Neutrophil (primary cell): ENCODE results near the gene PTX4.

Source experiments
- H3K27ac ChIP-seq: fragments of 200-600 bp; sonication (generic); 2 replicates; pipeline ENCODE4 v1.5.1; 2016; ENCODE audit warnings: mild to moderate bottlenecking, moderate library complexity
- H3K27me3 ChIP-seq: fragments of 200-600 bp; sonication (generic); 2 replicates; pipeline ENCODE4 v1.6.0; 2016; ENCODE audit warnings: mild to moderate bottlenecking
- H3K36me3 ChIP-seq: fragments of 200-600 bp; sonication (generic); 2 replicates; pipeline ENCODE4 v1.5.1; 2017
- H3K4me1 ChIP-seq, 2 experiments: fragments of 200-600 bp in 1 of 2; sonication (generic) in 1 of 2; 1 replicate in 1 of 2; 2 replicates in 1 of 2; pipeline versions ENCODE4 v1.5.1 to v1.6.1; 2013 to 2016; ENCODE audit warnings: low read depth in 1 of 2, low read length in 1 of 2, mild to moderate bottlenecking in 1 of 2, moderate library complexity in 1 of 2; ENCODE audit not compliant: control insufficient read depth in 1 of 2, insufficient read depth in 1 of 2
- H3K4me3 ChIP-seq, 2 experiments: fragments of 200-600 bp in 1 of 2; sonication (generic) in 1 of 2; 1 replicate in 1 of 2; 2 replicates in 1 of 2; pipeline ENCODE4 v1.5.1; 2013 to 2016; ENCODE audit warnings: low read depth in 1 of 2, low read length in 1 of 2, mild to moderate bottlenecking in 1 of 2, moderate library complexity in 1 of 2
- H3K9me3 ChIP-seq: fragments of 200-600 bp; sonication (generic); 2 replicates; pipeline ENCODE4 v1.5.1; 2016
- CTCF ChIP-seq: fragments of 200-600 bp; sonication (generic); IDR thresholded peaks from 2 replicates; pipeline ENCODE4 v1.5.1; 2016; ENCODE audit warnings: antibody characterized with exemption

The PTX4 gene

DNA sequence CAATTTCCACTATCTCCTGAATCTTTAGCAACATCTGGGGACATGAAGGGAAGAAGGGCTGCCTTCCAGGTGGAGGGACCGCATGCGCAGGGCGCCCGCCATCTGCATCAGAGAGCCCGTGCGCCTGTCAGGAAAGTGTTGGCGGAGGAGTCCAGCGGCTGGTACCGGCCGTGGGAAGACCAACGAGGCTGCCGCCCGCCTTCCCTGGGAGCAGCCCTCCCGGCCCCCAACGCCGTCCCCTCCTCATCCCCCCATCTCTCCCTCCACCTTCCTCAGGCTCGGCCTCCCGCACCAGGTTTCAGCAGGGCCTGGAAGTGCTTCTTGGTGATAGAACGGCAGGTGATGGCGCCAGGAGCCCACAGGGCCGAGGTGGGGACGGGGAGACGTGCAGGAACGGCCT is 22.7 kb downstream of the PTX4 start:
- Histone ChIP-seq H3K27ac (no peak overlapping the region), H3K36me3 (peaks cover 19% of the 10 kb centered on the region), H3K27me3 (no peaks in the 10 kb centered on the region), H3K4me3 (no peak overlapping the region), H3K9me3 (no peaks in the 10 kb centered on the region), H3K4me1 (peaks cover 19 to 20% of the 10 kb centered on the region in 2 experiments)
- no peak for TF ChIP-seq CTCF

- TF ChIP-seq CTCF: no peak
- no peaks in the 10 kb centered on the region for H3K27me3 ChIP-seq
- peaks cover 14 to 15% of the 10 kb centered on the region in 2 experiments for H3K4me1 ChIP-seq
- no peak overlapping the region for H3K27ac ChIP-seq
- peaks cover 24% of the 10 kb centered on the region for H3K36me3 ChIP-seq
- H3K9me3 ChIP-seq: no peaks in the 10 kb centered on the region
- no peak overlapping the region for H3K4me3 ChIP-seq
These were observed 23.2 kb downstream of the PTX4 start for GRCh38 chr16:1465567-1465915.

- Histone ChIP-seq H3K9me3 (no peaks in the 10 kb centered on the region), H3K36me3 (peaks cover 29% of the 10 kb centered on the region), H3K4me3 (no peak overlapping the region), H3K27ac (no peak overlapping the region), H3K4me1 (peaks cover 9 to 10% of the 10 kb centered on the region in 2 experiments), H3K27me3 (no peaks in the 10 kb centered on the region)
- TF ChIP-seq CTCF: no peak
These were observed 23.7 kb downstream of the PTX4 start for GRCh38 chr16:1464894-1465566.

- no peak overlapping the region for H3K4me3 ChIP-seq
- H3K4me1 ChIP-seq: peaks cover 2 to 3% of the 10 kb centered on the region in 2 experiments
- no peaks in the 10 kb centered on the region for H3K9me3 ChIP-seq
- no peak overlapping the region for H3K27ac ChIP-seq
- TF ChIP-seq CTCF: no peak
- H3K36me3 ChIP-seq: peaks cover 32% of the 10 kb centered on the region
- H3K27me3 ChIP-seq: no peaks in the 10 kb centered on the region
These were observed 24.4 kb downstream of the PTX4 start for GRCh38 chr16:1464196-1464893.

- no peak overlapping the region for H3K27ac ChIP-seq
- no peaks in the 10 kb centered on the region for H3K27me3 ChIP-seq
- H3K36me3 ChIP-seq: peaks cover 62% of the 10 kb centered on the region
- H3K9me3 ChIP-seq: no peaks in the 10 kb centered on the region
- no peak for TF ChIP-seq CTCF
- no peak overlapping the region for H3K4me3 ChIP-seq
- no peaks in the 10 kb centered on the region for H3K4me1 ChIP-seq
These were observed 27.6 kb downstream of the PTX4 start for GRCh38 chr16:1461146-1461545.
